H1 (cell line): ENCODE data around the gene STAMBPL1. TPM values are rescaled to one million over a fixed set of nuclear protein-coding genes. Genes with fewer than 3 reads are reported as not detected.

Source experiments
- CTCF ChIA-PET: fragments of 300-600 bp; sonication (Branson Sonifier 250); formaldehyde crosslinking; loops from one replicate; lab custom pipeline; 2021; ENCODE audit not compliant: partially characterized antibody; lab: Charles Lee
- POLR2A ChIA-PET: fragments of 300-600 bp; sonication (Branson Sonifier 250); formaldehyde crosslinking; loops from one replicate; lab custom pipeline; 2021; ENCODE audit warnings: inconsistent platforms; ENCODE audit not compliant: partially characterized antibody; lab: Charles Lee
- DNase-seq, 2 experiments: peaks; one replicate each; pipeline versions ENCODE4 v3.0.0 to v3.0.0-alpha.2; 2010 to 2022; ENCODE audit warnings: low spot score in 2 of 2, low read depth in 1 of 2, mixed read lengths in 1 of 2
- FAIRE-seq: peaks from 2 replicates; lab custom pipeline; 2011; peaks lifted over from hg19 to GRCh38; lab: Jason Lieb, UNC
- H2AFZ ChIP-seq: 2 replicates; pipeline ENCODE4 v1.8.1; 2012; ENCODE audit warnings: low read length, inconsistent platforms
- H2AK5ac ChIP-seq: 2 replicates; pipeline ENCODE4 v1.6.1; 2013; ENCODE audit warnings: low read depth, low read length
- H2BK120ac ChIP-seq: replicated peaks from 2 replicates; pipeline ENCODE3; 2013; ENCODE audit warnings: low read depth, low read length, inconsistent platforms
- H2BK12ac ChIP-seq: 2 replicates; pipeline ENCODE4 v1.6.1; 2013; ENCODE audit warnings: low read depth, low read length
- H2BK15ac ChIP-seq: 2 replicates; pipeline ENCODE4 v1.6.1; 2013; ENCODE audit warnings: low read length
- H2BK20ac ChIP-seq: 2 replicates; pipeline ENCODE4 v1.6.1; 2013; ENCODE audit warnings: low read length
- H2BK5ac ChIP-seq: 2 replicates; pipeline ENCODE4 v1.6.1; 2013; ENCODE audit warnings: low read depth, low read length
- H3K14ac ChIP-seq: 2 replicates; pipeline ENCODE4 v1.6.1; 2013; ENCODE audit warnings: inconsistent platforms; ENCODE audit not compliant: insufficient read length
- H3K18ac ChIP-seq: 2 replicates; pipeline ENCODE4 v1.6.1; 2013; ENCODE audit warnings: low read length; ENCODE audit errors: extremely low read depth
- H3K23ac ChIP-seq: 2 replicates; pipeline ENCODE4 v1.6.1; 2013; ENCODE audit warnings: inconsistent platforms; ENCODE audit not compliant: insufficient read length
- H3K23me2 ChIP-seq: 2 replicates; pipeline ENCODE4 v1.6.1; 2013; ENCODE audit warnings: low read depth, low read length
- H3K27ac ChIP-seq: 2 replicates; pipeline ENCODE4 v1.6.1; 2011; ENCODE audit warnings: low read depth, low read length, inconsistent platforms
- H3K27me3 ChIP-seq, 4 experiments: replicated peaks in 1 of 4; 1 replicate in 1 of 4; 2 replicates in 3 of 4; pipeline versions ENCODE4 v1.6.1 to v1.8.1; 2011 to 2013; ENCODE audit warnings: low read length in 3 of 4, mild to moderate bottlenecking in 3 of 4, inconsistent platforms in 2 of 4, mixed read lengths in 2 of 4, moderate library complexity in 1 of 4; ENCODE audit not compliant: control insufficient read depth in 3 of 4, insufficient read depth in 3 of 4; ENCODE audit errors: extremely low read depth in 1 of 4
- H3K36me3 ChIP-seq, 4 experiments: 2 replicates each; pipeline versions ENCODE4 v1.6.1 to v1.8.1; 2011 to 2013; ENCODE audit warnings: mild to moderate bottlenecking in 4 of 4, low read length in 3 of 4, moderate library complexity in 2 of 4, control low read depth in 1 of 4, inconsistent platforms in 1 of 4; ENCODE audit not compliant: insufficient read depth in 4 of 4, control insufficient read depth in 2 of 4
- H3K4ac ChIP-seq: replicated peaks from 2 replicates; pipeline ENCODE3; 2013; ENCODE audit warnings: low read length, low read depth, mixed read lengths, inconsistent platforms; ENCODE audit not compliant: insufficient read length
- H3K4me1 ChIP-seq, 4 experiments: replicated peaks in 1 of 4; 1 replicate in 1 of 4; 2 replicates in 3 of 4; pipeline versions ENCODE4 v1.6.1 to v1.8.1; 2011 to 2013; ENCODE audit warnings: low read length in 3 of 4, inconsistent platforms in 2 of 4, mixed read lengths in 1 of 4; ENCODE audit not compliant: insufficient read depth in 4 of 4, control insufficient read depth in 3 of 4
- H3K4me2 ChIP-seq, 2 experiments: 2 replicates each; pipeline versions ENCODE4 v1.6.1 to v1.8.1; 2011 to 2013; ENCODE audit warnings: low read depth in 2 of 2, low read length in 2 of 2, control low read depth in 1 of 2, inconsistent platforms in 1 of 2, mild to moderate bottlenecking in 1 of 2; ENCODE audit not compliant: insufficient read depth in 1 of 2
- H3K4me3 ChIP-seq, 4 experiments: fragments of 200-600, 300-600 bp in 1 of 4; sonication (generic), shearing (Covaris generic), sonication (Bioruptor Twin) in 1 of 4; 2 replicates each; pipeline versions ENCODE4 v1.5.1 to v1.8.1; 2011 to 2016; ENCODE audit warnings: low read length in 4 of 4, low read depth in 3 of 4, control low read depth in 2 of 4, inconsistent platforms in 2 of 4, mild to moderate bottlenecking in 2 of 4, mixed read lengths in 1 of 4, moderate library complexity in 1 of 4; ENCODE audit not compliant: insufficient read depth in 2 of 4; ENCODE audit errors: extremely low read depth in 1 of 4
- H3K56ac ChIP-seq: replicated peaks from 2 replicates; pipeline ENCODE3; 2013; ENCODE audit warnings: low read depth, mild to moderate bottlenecking, mixed read lengths, low read length, inconsistent platforms; ENCODE audit not compliant: insufficient read length
- H3K79me1 ChIP-seq: 2 replicates; pipeline ENCODE4 v1.6.1; 2013; ENCODE audit warnings: low read depth, low read length, control low read depth
- H3K79me2 ChIP-seq, 2 experiments: 2 replicates each; pipeline versions ENCODE4 v1.6.1 to v1.8.1; 2012 to 2013; ENCODE audit warnings: low read length in 2 of 2, mild to moderate bottlenecking in 2 of 2, inconsistent platforms in 1 of 2; ENCODE audit not compliant: insufficient read depth in 2 of 2, control insufficient read depth in 1 of 2
- H3K9ac ChIP-seq, 4 experiments: replicated peaks in 1 of 4; 1 replicate in 1 of 4; 2 replicates in 3 of 4; pipeline versions ENCODE4 v1.6.1 to v1.8.1; 2011 to 2013; ENCODE audit warnings: low read depth in 3 of 4, low read length in 3 of 4, control low read depth in 2 of 4, mild to moderate bottlenecking in 2 of 4, moderate library complexity in 2 of 4, inconsistent platforms in 1 of 4; ENCODE audit errors: extremely low read depth in 1 of 4
- H3K9me3 ChIP-seq, 2 experiments: 2 replicates each; pipeline versions ENCODE4 v1.6.1 to v1.8.1; 2012 to 2013; ENCODE audit warnings: mild to moderate bottlenecking in 2 of 2, moderate library complexity in 2 of 2, control low read depth in 1 of 2, inconsistent platforms in 1 of 2, low read depth in 1 of 2, low read length in 1 of 2, mixed read lengths in 1 of 2; ENCODE audit not compliant: insufficient read depth in 2 of 2
- H4K20me1 ChIP-seq, 2 experiments: replicated peaks in 1 of 2; 2 replicates each; pipeline versions ENCODE3 to v1.8.1; 2011 to 2013; ENCODE audit warnings: inconsistent platforms in 2 of 2, low read length in 2 of 2, mild to moderate bottlenecking in 1 of 2; ENCODE audit not compliant: insufficient read depth in 2 of 2, control insufficient read depth in 1 of 2
- H4K5ac ChIP-seq: 2 replicates; pipeline ENCODE4 v1.6.1; 2013; ENCODE audit warnings: low read length, low read depth, mixed read lengths, inconsistent platforms; ENCODE audit not compliant: insufficient read length
- H4K8ac ChIP-seq: 2 replicates; pipeline ENCODE4 v1.8.0; 2013; ENCODE audit warnings: mild to moderate bottlenecking, moderate library complexity, low read length, inconsistent platforms; ENCODE audit not compliant: insufficient read depth; ENCODE audit errors: extremely low read depth
- H4K91ac ChIP-seq: replicated peaks from 2 replicates; pipeline ENCODE3; 2013; ENCODE audit warnings: low read length, mixed read lengths, inconsistent platforms; ENCODE audit not compliant: insufficient read length
- ASH2L ChIP-seq: fragments of 200-600, 300-600 bp; sonication (generic); IDR thresholded peaks from one replicate; pipeline ENCODE4 v1.7.1; 2017; ENCODE audit warnings: low read length
- ATF2 ChIP-seq: IDR thresholded peaks from 2 replicates; pipeline ENCODE4 v1.6.1; 2012; ENCODE audit warnings: low read length, inconsistent platforms
- ATF3 ChIP-seq: IDR thresholded peaks from 2 replicates; pipeline ENCODE4 v1.6.1; 2011; ENCODE audit warnings: low read depth, mild to moderate bottlenecking, low read length; ENCODE audit not compliant: insufficient read depth
- BCL11A ChIP-seq, 2 experiments: IDR thresholded peaks; one replicate each; pipeline ENCODE4 v1.6.1; 2011; ENCODE audit warnings: low read depth in 2 of 2, low read length in 2 of 2, mild to moderate bottlenecking in 2 of 2
- GABPA ChIP-seq: IDR thresholded peaks from 2 replicates; pipeline ENCODE4 v1.6.1; 2011; ENCODE audit warnings: mild to moderate bottlenecking, low read length, moderate library complexity, borderline replicate concordance; ENCODE audit not compliant: insufficient read depth
- HDAC6 ChIP-seq: IDR thresholded peaks from one replicate; pipeline ENCODE4 v1.7.1; 2012; ENCODE audit warnings: low read depth, mild to moderate bottlenecking, inconsistent platforms, low read length, moderate library complexity
- JUN ChIP-seq: IDR thresholded peaks from 2 replicates; pipeline ENCODE4 v1.6.1; 2011; ENCODE audit warnings: low read depth, mild to moderate bottlenecking, improper control_type of control experiment, low read length
- JUND ChIP-seq: IDR thresholded peaks from 2 replicates; pipeline ENCODE4 v1.6.1; 2011; ENCODE audit warnings: mild to moderate bottlenecking, improper control_type of control experiment, low read length
- KDM5A ChIP-seq: fragments of 200-600 bp; IDR thresholded peaks from 2 replicates; pipeline ENCODE4 v1.7.1; 2012; ENCODE audit warnings: mild to moderate bottlenecking, low read length, inconsistent platforms, mixed read lengths
- POLR2AphosphoS5 ChIP-seq: IDR thresholded peaks from 2 replicates; pipeline ENCODE4 v1.6.1; 2011; ENCODE audit warnings: low read depth, low read length
- YY1 ChIP-seq: IDR thresholded peaks from 2 replicates; pipeline ENCODE4 v1.6.1; 2011; ENCODE audit warnings: low read depth, mild to moderate bottlenecking, low read length
- WGBS, 2 experiments: shearing (Covaris generic) in 1 of 2; methylation state at CpG; one replicate each; pipeline versions ENCODE4 v1.1.6 to v1.1.7; 2013 to 2015; ENCODE audit warnings: low lambda C conversion rate in 2 of 2, mixed read lengths in 2 of 2, inconsistent platforms in 1 of 2, low coverage in 1 of 2, missing lambda C conversion rate in 1 of 2; ENCODE audit not compliant: insufficient replicate concordance in 2 of 2, insufficient coverage in 1 of 2, insufficient read length in 1 of 2; ENCODE audit errors: extremely low coverage in 1 of 2, missing lambda C conversion rate in 1 of 2; 5-methylcytosine and 5-hydroxymethylcytosine counted together
- polyA plus RNA-seq, 7 experiments: library from polyadenylated mRNA; depleted of rRNA in 3 of 7; stranded (reverse) in 5 of 7; unstranded in 2 of 7; fragments of >200 nt in 5 of 7; fragments of 200-250 nt in 2 of 7; gene quantifications; 1 replicate in 5 of 7; 2 replicates in 1 of 7; 4 replicates in 1 of 7; pipeline versions ENCODE4 v1.2.1 to v1.2.3, GENCODE V29; 2011 to 2013; ENCODE audit warnings: missing spikeins in 2 of 7, mixed read lengths in 2 of 7
- total RNA-seq: library from RNA; stranded (reverse); fragmentation: NEBNext Ultra II Directional; extraction: Animal tissue kit (Norgen Biotek cat#: 25700); gene quantifications from 2 replicates; pipeline ENCODE4 v1.2.1, GENCODE V29; 2021

The STAMBPL1 gene
- total and polyA plus RNA-seq, 2 of the 8 experiments (the other 6 are each of a cell fraction or from before 2014, with no cell fraction given) = 5.5 TPM

- Histone ChIP-seq H3K79me2 (no peaks in the 10 kb centered on the region), H2BK5ac (no peak overlapping the region), H3K4me2 (no peak overlapping the region), H2AK5ac (no peak overlapping the region), H2BK20ac (no peak overlapping the region), H3K9ac (no peak overlapping the region), H3K56ac (no peak overlapping the region), H3K4me3 (no peak overlapping the region), H2BK15ac (no peak overlapping the region), H2BK12ac (no peak overlapping the region), H3K27me3 (no peaks in the 10 kb centered on the region), H3K4me1 (peaks cover 0 to 7% (median 0%) of the 10 kb centered on the region in 4 experiments; a peak in 1 of 7 replicates), H3K9me3 (no peaks in the 10 kb centered on the region), H3K23ac (no peak overlapping the region), H3K4ac (no peak overlapping the region), H3K27ac (no peak overlapping the region), H4K8ac (no peak overlapping the region), H3K18ac (no peak overlapping the region), H2BK120ac (no peak overlapping the region), H3K23me2 (no peaks in the 10 kb centered on the region), H3K79me1 (no peaks in the 10 kb centered on the region), H3K36me3 (no peaks in the 10 kb centered on the region), H4K20me1 (no peaks in the 10 kb centered on the region), H3K14ac (no peak overlapping the region), H2AFZ (no peak overlapping the region), H4K91ac (no peak overlapping the region), H4K5ac (no peak overlapping the region)
- ChIA-PET POLR2A (no interaction called here), CTCF (interaction anchor here (0.9 to 2.7 kb wide), 4 partner anchors 43 to 270 kb away, joined by 3 to 8 read pairs (median 4); partner anchors contain the start of gene FAS)
- no peak for DNase-seq
- WGBS, 2 experiments = 89% methylated on average over 4 of the region's 6 CpGs; no CpG with 5 or more reads in 1 of the 2 experiments
- FAIRE-seq = no peak
- TF ChIP-seq ATF2 (no peak), GABPA (no peak), YY1 (no peak), JUND (no peak), POLR2AphosphoS5 (no peak), BCL11A (IDR thresholded peaks at IDR 0.05; ENCODE audit: low read depth in 2 of 2, low read length in 2 of 2) (no peak), ASH2L (no peak), ATF3 (no peak), JUN (no peak), HDAC6 (no peak), KDM5A (no peak)
Measured at GRCh38 chr10:88946965-88947590, 67.0 kb downstream of the STAMBPL1 start.
